H1 (cell line): ENCODE data around the gene HTR4. TPM values are rescaled to one million over a fixed set of nuclear protein-coding genes. Genes with fewer than 3 reads are reported as not detected.

ENCODE experiments used
- CTCF ChIA-PET: fragments of 300-600 bp; sonication (Branson Sonifier 250); formaldehyde crosslinking; loops from one replicate; lab custom pipeline; 2021; ENCODE audit not compliant: partially characterized antibody; lab: Charles Lee
- POLR2A ChIA-PET: fragments of 300-600 bp; sonication (Branson Sonifier 250); formaldehyde crosslinking; loops from one replicate; lab custom pipeline; 2021; ENCODE audit warnings: inconsistent platforms; ENCODE audit not compliant: partially characterized antibody; lab: Charles Lee
- DNase-seq, 2 experiments: peaks; one replicate each; pipeline versions ENCODE4 v3.0.0 to v3.0.0-alpha.2; 2010 to 2022; ENCODE audit warnings: low spot score in 2 of 2, low read depth in 1 of 2, mixed read lengths in 1 of 2
- FAIRE-seq: peaks from 2 replicates; lab custom pipeline; 2011; peaks lifted over from hg19 to GRCh38; lab: Jason Lieb, UNC
- H2AFZ ChIP-seq: 2 replicates; pipeline ENCODE4 v1.8.1; 2012; ENCODE audit warnings: low read length, inconsistent platforms
- H2AK5ac ChIP-seq: 2 replicates; pipeline ENCODE4 v1.6.1; 2013; ENCODE audit warnings: low read depth, low read length
- H2BK120ac ChIP-seq: replicated peaks from 2 replicates; pipeline ENCODE3; 2013; ENCODE audit warnings: low read depth, low read length, inconsistent platforms
- H2BK12ac ChIP-seq: 2 replicates; pipeline ENCODE4 v1.6.1; 2013; ENCODE audit warnings: low read depth, low read length
- H2BK15ac ChIP-seq: 2 replicates; pipeline ENCODE4 v1.6.1; 2013; ENCODE audit warnings: low read length
- H2BK20ac ChIP-seq: 2 replicates; pipeline ENCODE4 v1.6.1; 2013; ENCODE audit warnings: low read length
- H2BK5ac ChIP-seq: 2 replicates; pipeline ENCODE4 v1.6.1; 2013; ENCODE audit warnings: low read depth, low read length
- H3K14ac ChIP-seq: 2 replicates; pipeline ENCODE4 v1.6.1; 2013; ENCODE audit warnings: inconsistent platforms; ENCODE audit not compliant: insufficient read length
- H3K18ac ChIP-seq: 2 replicates; pipeline ENCODE4 v1.6.1; 2013; ENCODE audit warnings: low read length; ENCODE audit errors: extremely low read depth
- H3K23ac ChIP-seq: 2 replicates; pipeline ENCODE4 v1.6.1; 2013; ENCODE audit warnings: inconsistent platforms; ENCODE audit not compliant: insufficient read length
- H3K23me2 ChIP-seq: 2 replicates; pipeline ENCODE4 v1.6.1; 2013; ENCODE audit warnings: low read depth, low read length
- H3K27ac ChIP-seq: 2 replicates; pipeline ENCODE4 v1.6.1; 2011; ENCODE audit warnings: low read depth, low read length, inconsistent platforms
- H3K27me3 ChIP-seq, 4 experiments: replicated peaks in 1 of 4; 1 replicate in 1 of 4; 2 replicates in 3 of 4; pipeline versions ENCODE4 v1.6.1 to v1.8.1; 2011 to 2013; ENCODE audit warnings: low read length in 3 of 4, mild to moderate bottlenecking in 3 of 4, inconsistent platforms in 2 of 4, mixed read lengths in 2 of 4, moderate library complexity in 1 of 4; ENCODE audit not compliant: control insufficient read depth in 3 of 4, insufficient read depth in 3 of 4; ENCODE audit errors: extremely low read depth in 1 of 4
- H3K36me3 ChIP-seq, 4 experiments: 2 replicates each; pipeline versions ENCODE4 v1.6.1 to v1.8.1; 2011 to 2013; ENCODE audit warnings: mild to moderate bottlenecking in 4 of 4, low read length in 3 of 4, moderate library complexity in 2 of 4, control low read depth in 1 of 4, inconsistent platforms in 1 of 4; ENCODE audit not compliant: insufficient read depth in 4 of 4, control insufficient read depth in 2 of 4
- H3K4ac ChIP-seq: replicated peaks from 2 replicates; pipeline ENCODE3; 2013; ENCODE audit warnings: low read length, low read depth, mixed read lengths, inconsistent platforms; ENCODE audit not compliant: insufficient read length
- H3K4me1 ChIP-seq, 4 experiments: replicated peaks in 1 of 4; 1 replicate in 1 of 4; 2 replicates in 3 of 4; pipeline versions ENCODE4 v1.6.1 to v1.8.1; 2011 to 2013; ENCODE audit warnings: low read length in 3 of 4, inconsistent platforms in 2 of 4, mixed read lengths in 1 of 4; ENCODE audit not compliant: insufficient read depth in 4 of 4, control insufficient read depth in 3 of 4
- H3K4me2 ChIP-seq, 2 experiments: 2 replicates each; pipeline versions ENCODE4 v1.6.1 to v1.8.1; 2011 to 2013; ENCODE audit warnings: low read depth in 2 of 2, low read length in 2 of 2, control low read depth in 1 of 2, inconsistent platforms in 1 of 2, mild to moderate bottlenecking in 1 of 2; ENCODE audit not compliant: insufficient read depth in 1 of 2
- H3K4me3 ChIP-seq, 4 experiments: fragments of 200-600, 300-600 bp in 1 of 4; sonication (generic), shearing (Covaris generic), sonication (Bioruptor Twin) in 1 of 4; 2 replicates each; pipeline versions ENCODE4 v1.5.1 to v1.8.1; 2011 to 2016; ENCODE audit warnings: low read length in 4 of 4, low read depth in 3 of 4, control low read depth in 2 of 4, inconsistent platforms in 2 of 4, mild to moderate bottlenecking in 2 of 4, mixed read lengths in 1 of 4, moderate library complexity in 1 of 4; ENCODE audit not compliant: insufficient read depth in 2 of 4; ENCODE audit errors: extremely low read depth in 1 of 4
- H3K56ac ChIP-seq: replicated peaks from 2 replicates; pipeline ENCODE3; 2013; ENCODE audit warnings: low read depth, mild to moderate bottlenecking, mixed read lengths, low read length, inconsistent platforms; ENCODE audit not compliant: insufficient read length
- H3K79me1 ChIP-seq: 2 replicates; pipeline ENCODE4 v1.6.1; 2013; ENCODE audit warnings: low read depth, low read length, control low read depth
- H3K79me2 ChIP-seq, 2 experiments: 2 replicates each; pipeline versions ENCODE4 v1.6.1 to v1.8.1; 2012 to 2013; ENCODE audit warnings: low read length in 2 of 2, mild to moderate bottlenecking in 2 of 2, inconsistent platforms in 1 of 2; ENCODE audit not compliant: insufficient read depth in 2 of 2, control insufficient read depth in 1 of 2
- H3K9ac ChIP-seq, 4 experiments: replicated peaks in 1 of 4; 1 replicate in 1 of 4; 2 replicates in 3 of 4; pipeline versions ENCODE4 v1.6.1 to v1.8.1; 2011 to 2013; ENCODE audit warnings: low read depth in 3 of 4, low read length in 3 of 4, control low read depth in 2 of 4, mild to moderate bottlenecking in 2 of 4, moderate library complexity in 2 of 4, inconsistent platforms in 1 of 4; ENCODE audit errors: extremely low read depth in 1 of 4
- H3K9me3 ChIP-seq, 2 experiments: 2 replicates each; pipeline versions ENCODE4 v1.6.1 to v1.8.1; 2012 to 2013; ENCODE audit warnings: mild to moderate bottlenecking in 2 of 2, moderate library complexity in 2 of 2, control low read depth in 1 of 2, inconsistent platforms in 1 of 2, low read depth in 1 of 2, low read length in 1 of 2, mixed read lengths in 1 of 2; ENCODE audit not compliant: insufficient read depth in 2 of 2
- H4K20me1 ChIP-seq, 2 experiments: replicated peaks in 1 of 2; 2 replicates each; pipeline versions ENCODE3 to v1.8.1; 2011 to 2013; ENCODE audit warnings: inconsistent platforms in 2 of 2, low read length in 2 of 2, mild to moderate bottlenecking in 1 of 2; ENCODE audit not compliant: insufficient read depth in 2 of 2, control insufficient read depth in 1 of 2
- H4K5ac ChIP-seq: 2 replicates; pipeline ENCODE4 v1.6.1; 2013; ENCODE audit warnings: low read length, low read depth, mixed read lengths, inconsistent platforms; ENCODE audit not compliant: insufficient read length
- H4K8ac ChIP-seq: 2 replicates; pipeline ENCODE4 v1.8.0; 2013; ENCODE audit warnings: mild to moderate bottlenecking, moderate library complexity, low read length, inconsistent platforms; ENCODE audit not compliant: insufficient read depth; ENCODE audit errors: extremely low read depth
- H4K91ac ChIP-seq: replicated peaks from 2 replicates; pipeline ENCODE3; 2013; ENCODE audit warnings: low read length, mixed read lengths, inconsistent platforms; ENCODE audit not compliant: insufficient read length
- NRF1 ChIP-seq: IDR thresholded peaks from 2 replicates; pipeline ENCODE4 v1.6.1; 2011; ENCODE audit warnings: mild to moderate bottlenecking, low read depth, low read length, improper control_type of control experiment
- ZNF274 ChIP-seq: IDR thresholded peaks from 2 replicates; pipeline ENCODE4 v1.7.0; 2012; ENCODE audit warnings: low read length, borderline replicate concordance; ENCODE audit errors: extremely low read depth
- WGBS, 2 experiments: shearing (Covaris generic) in 1 of 2; methylation state at CpG; one replicate each; pipeline versions ENCODE4 v1.1.6 to v1.1.7; 2013 to 2015; ENCODE audit warnings: low lambda C conversion rate in 2 of 2, mixed read lengths in 2 of 2, inconsistent platforms in 1 of 2, low coverage in 1 of 2, missing lambda C conversion rate in 1 of 2; ENCODE audit not compliant: insufficient replicate concordance in 2 of 2, insufficient coverage in 1 of 2, insufficient read length in 1 of 2; ENCODE audit errors: extremely low coverage in 1 of 2, missing lambda C conversion rate in 1 of 2; 5-methylcytosine and 5-hydroxymethylcytosine counted together
- polyA plus RNA-seq, 7 experiments: library from polyadenylated mRNA; depleted of rRNA in 3 of 7; stranded (reverse) in 5 of 7; unstranded in 2 of 7; fragments of >200 nt in 5 of 7; fragments of 200-250 nt in 2 of 7; gene quantifications; 1 replicate in 5 of 7; 2 replicates in 1 of 7; 4 replicates in 1 of 7; pipeline versions ENCODE4 v1.2.1 to v1.2.3, GENCODE V29; 2011 to 2013; ENCODE audit warnings: missing spikeins in 2 of 7, mixed read lengths in 2 of 7
- total RNA-seq: library from RNA; stranded (reverse); fragmentation: NEBNext Ultra II Directional; extraction: Animal tissue kit (Norgen Biotek cat#: 25700); gene quantifications from 2 replicates; pipeline ENCODE4 v1.2.1, GENCODE V29; 2021

Gene HTR4
- total and polyA plus RNA-seq, 2 of the 8 experiments (the other 6 are each of a cell fraction or from before 2014, with no cell fraction given), result not detected

GRCh38 chr5:148573374-148573773 is 81.0 kb downstream of the HTR4 start:
- no peak overlapping the region for H3K9ac ChIP-seq
- no peak overlapping the region for H2BK120ac ChIP-seq
- H3K27me3 ChIP-seq, result no peaks in the 10 kb centered on the region
- H3K9me3 ChIP-seq, result no peaks in the 10 kb centered on the region
- TF ChIP-seq NRF1, result no peak
- TF ChIP-seq ZNF274, result no peak
- TF ChIP-seq, all 59 proteins: peak for 0
- H2BK15ac ChIP-seq, result no peak overlapping the region
- no peak overlapping the region for H2BK12ac ChIP-seq
- POLR2A ChIA-PET, result no interaction called here
- 93% methylated on average over 1 of the region's 1 CpG; no CpG with 5 or more reads in 1 of the 2 experiments for WGBS, 2 experiments
- H3K4ac ChIP-seq, result no peak overlapping the region
- no peak overlapping the region for H4K91ac ChIP-seq
- no peak overlapping the region for H3K27ac ChIP-seq
- H4K20me1 ChIP-seq, result no peaks in the 10 kb centered on the region
- no peak overlapping the region for H2BK20ac ChIP-seq
- DNase-seq (no peak), FAIRE-seq (no peak)
- no peak overlapping the region for H2BK5ac ChIP-seq
- H3K4me3 ChIP-seq, result no peak overlapping the region
- H3K79me1 ChIP-seq, result no peaks in the 10 kb centered on the region
- H3K36me3 ChIP-seq, result no peaks in the 10 kb centered on the region
- no peaks in the 10 kb centered on the region for H3K23me2 ChIP-seq
- H3K56ac ChIP-seq, result no peak overlapping the region
- no peak overlapping the region for H2AK5ac ChIP-seq
- H2AFZ ChIP-seq, result no peak overlapping the region
- no peak overlapping the region for H4K5ac ChIP-seq
- H3K4me1 ChIP-seq, result no peaks in the 10 kb centered on the region
- H3K18ac ChIP-seq, result no peak overlapping the region
- no peak overlapping the region for H4K8ac ChIP-seq
- H3K79me2 ChIP-seq, result no peaks in the 10 kb centered on the region
- CTCF ChIA-PET, result interaction anchor here (1.6 to 1.9 kb wide), 2 partner anchors 9 to 13 kb away, joined by 3 to 5 read pairs; no protein-coding TSS in a partner anchor
- no peak overlapping the region for H3K4me2 ChIP-seq
- H3K14ac ChIP-seq, result no peak overlapping the region
- H3K23ac ChIP-seq, result no peak overlapping the region
